Measurements from ENCODE around the gene CADM3.

DNA sequence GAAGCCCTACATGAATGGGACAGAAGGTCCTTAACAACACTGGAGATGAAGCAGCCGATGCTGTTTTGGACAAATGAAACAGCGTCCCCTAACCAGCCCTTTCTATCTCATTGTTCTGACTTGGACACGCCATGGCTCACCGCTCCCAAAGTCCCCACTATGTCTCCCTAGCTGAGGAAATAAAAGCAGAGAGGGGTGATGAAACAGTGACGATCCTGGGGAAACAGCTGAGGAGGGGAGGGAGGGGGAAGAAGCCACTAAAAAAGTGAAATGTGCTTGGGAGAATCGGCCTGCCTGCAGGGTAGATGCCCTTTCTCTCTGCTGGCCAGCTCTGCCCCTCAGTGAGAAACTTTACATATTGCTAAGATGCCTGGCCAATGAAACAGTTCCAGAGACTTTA lies 32.2 kb downstream of the CADM3 start:
- TF ChIP-seq, protein P1, sequence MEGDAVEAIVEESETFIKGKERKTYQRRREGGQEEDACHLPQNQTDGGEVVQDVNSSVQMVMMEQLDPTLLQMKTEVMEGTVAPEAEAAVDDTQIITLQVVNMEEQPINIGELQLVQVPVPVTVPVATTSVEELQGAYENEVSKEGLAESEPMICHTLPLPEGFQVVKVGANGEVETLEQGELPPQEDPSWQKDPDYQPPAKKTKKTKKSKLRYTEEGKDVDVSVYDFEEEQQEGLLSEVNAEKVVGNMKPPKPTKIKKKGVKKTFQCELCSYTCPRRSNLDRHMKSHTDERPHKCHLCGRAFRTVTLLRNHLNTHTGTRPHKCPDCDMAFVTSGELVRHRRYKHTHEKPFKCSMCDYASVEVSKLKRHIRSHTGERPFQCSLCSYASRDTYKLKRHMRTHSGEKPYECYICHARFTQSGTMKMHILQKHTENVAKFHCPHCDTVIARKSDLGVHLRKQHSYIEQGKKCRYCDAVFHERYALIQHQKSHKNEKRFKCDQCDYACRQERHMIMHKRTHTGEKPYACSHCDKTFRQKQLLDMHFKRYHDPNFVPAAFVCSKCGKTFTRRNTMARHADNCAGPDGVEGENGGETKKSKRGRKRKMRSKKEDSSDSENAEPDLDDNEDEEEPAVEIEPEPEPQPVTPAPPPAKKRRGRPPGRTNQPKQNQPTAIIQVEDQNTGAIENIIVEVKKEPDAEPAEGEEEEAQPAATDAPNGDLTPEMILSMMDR (IDR thresholded peaks at IDR 0.05) = no peak
- no peak for TF ChIP-seq EZH2 (IDR thresholded peaks at IDR 0.05; ENCODE audit: borderline replicate concordance, insufficient read depth, low read depth, low read length, poor library complexity, severe bottlenecking)
